K562 (cell line): ENCODE data around the gene SHISAL2A. TPM values are rescaled to one million over a fixed set of nuclear protein-coding genes. Genes with fewer than 3 reads are reported as not detected.

ENCODE experiments used
- BCOR ChIP-seq: fragments of 450-650 bp; IDR thresholded peaks from 2 replicates; pipeline ENCODE4 v1.6.1; 2016
- BDP1 ChIP-seq: IDR thresholded peaks from 3 replicates; pipeline ENCODE4 v1.6.1; 2011; ENCODE audit not compliant: insufficient read length, insufficient read depth
- BRD9 ChIP-seq: fragments of 450-650 bp; IDR thresholded peaks from 2 replicates; pipeline ENCODE4 v1.6.1; 2018; ENCODE audit warnings: low read depth; ENCODE audit not compliant: partially characterized antibody
- CBX3 ChIP-seq, 2 experiments: IDR thresholded peaks; 1 replicate in 1 of 2; 2 replicates in 1 of 2; pipeline ENCODE4 v1.6.1; 2012; ENCODE audit warnings: inconsistent platforms in 2 of 2, low read length in 2 of 2, borderline replicate concordance in 1 of 2, control low read depth in 1 of 2
- CCAR2 ChIP-seq: fragments of 200-400 bp; formaldehyde crosslinking; IDR thresholded peaks from 2 replicates; pipeline ENCODE4 v1.6.1; 2017; ENCODE audit warnings: mild to moderate bottlenecking, low read depth, low read length
- CHD4 ChIP-seq: fragments of 200-600 bp; sonication (generic); IDR thresholded peaks from 3 replicates; pipeline ENCODE4 v1.6.1; 2012; ENCODE audit warnings: low read depth, mild to moderate bottlenecking, mixed read lengths, low read length, inconsistent platforms; ENCODE audit not compliant: insufficient read depth, insufficient replicate concordance, poor library complexity, severe bottlenecking
- EGR1 ChIP-seq: fragments of 450-650 bp; conservative IDR thresholded peaks from 2 replicates; pipeline ENCODE4 v1.6.1; 2017; ENCODE audit warnings: mild to moderate bottlenecking
- ESRRA ChIP-seq: fragments of 450-650 bp; IDR thresholded peaks from 2 replicates; pipeline ENCODE4 v1.6.1; 2014; ENCODE audit warnings: low read depth, mild to moderate bottlenecking, moderate library complexity, borderline replicate concordance
- ETV5 ChIP-seq: sonication (generic); formaldehyde crosslinking; IDR thresholded peaks from 2 replicates; pipeline ENCODE4 v1.4.0; 2020; ENCODE audit warnings: low read depth, mild to moderate bottlenecking, missing genetic modification reagents
- HDAC1 ChIP-seq, 2 experiments: fragments of 450-650 bp; IDR thresholded peaks; 2 replicates each; pipeline ENCODE4 v1.6.1; 2016 to 2017; ENCODE audit warnings: inconsistent platforms in 1 of 2, mild to moderate bottlenecking in 1 of 2, moderate library complexity in 1 of 2
- HDAC2 ChIP-seq: fragments of 450-650 bp; IDR thresholded peaks from 2 replicates; pipeline ENCODE4 v1.6.1; 2016; ENCODE audit warnings: mild to moderate bottlenecking
- HNRNPL ChIP-seq: fragments of 200-400 bp; formaldehyde crosslinking; IDR thresholded peaks from 2 replicates; pipeline ENCODE4 v1.6.1; 2017; ENCODE audit warnings: low read depth, mild to moderate bottlenecking, low read length
- NCOA2 ChIP-seq, 2 experiments: fragments of 450-650 bp; IDR thresholded peaks; 2 replicates each; pipeline ENCODE4 v1.6.1; 2018; ENCODE audit warnings: mild to moderate bottlenecking in 2 of 2, moderate library complexity in 1 of 2; ENCODE audit not compliant: partially characterized antibody in 2 of 2
- NR2C2 ChIP-seq, 2 experiments: fragments of 200-800 bp in 1 of 2; sonication (Bioruptor generic) in 1 of 2; sonication (generic) in 1 of 2; formaldehyde crosslinking in 1 of 2; IDR thresholded peaks; 2 replicates each; pipeline versions ENCODE4 v1.6.1 to v1.8.0; 2016 to 2022; ENCODE audit warnings: mild to moderate bottlenecking in 1 of 2, missing compliant biosample characterization in 1 of 2, missing genetic modification characterization in 1 of 2, missing genetic modification reagents in 1 of 2
- RBBP5 ChIP-seq: fragments of 200-600 bp; sonication (generic); IDR thresholded peaks from 2 replicates; pipeline ENCODE4 v1.6.1; 2012; ENCODE audit warnings: borderline replicate concordance, mild to moderate bottlenecking, low read length, control low read depth, inconsistent platforms; ENCODE audit not compliant: insufficient read depth, poor library complexity, severe bottlenecking
- RCOR1 ChIP-seq, 2 experiments: IDR thresholded peaks; 2 replicates each; pipeline ENCODE4 v1.6.1; 2012; ENCODE audit warnings: low read depth in 2 of 2, low read length in 2 of 2, borderline replicate concordance in 1 of 2, improper control_type of control experiment in 1 of 2
- SMARCA5 ChIP-seq: fragments of 450-650 bp; IDR thresholded peaks from 2 replicates; pipeline ENCODE4 v1.6.1; 2016
- ZNF384 ChIP-seq: IDR thresholded peaks from 2 replicates; pipeline ENCODE4 v1.6.1; 2012; ENCODE audit warnings: low read depth, low read length, improper control_type of control experiment
- polyA plus RNA-seq, 8 experiments: library from polyadenylated mRNA; depleted of rRNA in 4 of 8; stranded (reverse) in 5 of 8; unstranded in 3 of 8; fragments of >200 nt; fragmentation: Nextera tagmentation in 2 of 8; fragmentation: Illumina TruSeq in 1 of 8; extraction: Ambion mirVana in 2 of 8; extraction: Trizol in 1 of 8; gene quantifications; 2 replicates each; pipeline versions ENCODE4 v1.2.1 to v1.2.3, GENCODE V29; 2011 to 2014; ENCODE audit warnings: inconsistent platforms in 1 of 8, missing spikeins in 1 of 8
- total RNA-seq, 7 experiments: library from RNA; depleted of rRNA in 6 of 7; stranded (reverse); fragments of >200 nt in 6 of 7; fragmentation: Illumina TruSeq in 2 of 7; extraction: Trizol in 2 of 7; gene quantifications; 2 replicates each; pipeline versions ENCODE4 v1.2.1 to v1.2.3, GENCODE V29; 2011 to 2021; ENCODE audit warnings: low replicate concordance in 1 of 7
- TF ChIP-seq, protein P1 (sequence below), 2 experiments: fragments of 450-650 bp; IDR thresholded peaks; 2 replicates each; pipeline ENCODE4 v1.6.1; 2016; ENCODE audit warnings: mild to moderate bottlenecking in 2 of 2, borderline replicate concordance in 1 of 2, low read depth in 1 of 2, moderate library complexity in 1 of 2
- TF ChIP-seq, protein P2 (sequence below): fragments of 450-650 bp; IDR thresholded peaks from 2 replicates; pipeline ENCODE4 v1.6.1; 2016; ENCODE audit warnings: antibody characterized with exemption

SHISAL2A gene
- total and polyA plus RNA-seq, 9 of the 15 experiments (the other 6 are each of a cell fraction or from before 2014, with no cell fraction given) = 0.11 TPM; not detected in 8

DNA sequence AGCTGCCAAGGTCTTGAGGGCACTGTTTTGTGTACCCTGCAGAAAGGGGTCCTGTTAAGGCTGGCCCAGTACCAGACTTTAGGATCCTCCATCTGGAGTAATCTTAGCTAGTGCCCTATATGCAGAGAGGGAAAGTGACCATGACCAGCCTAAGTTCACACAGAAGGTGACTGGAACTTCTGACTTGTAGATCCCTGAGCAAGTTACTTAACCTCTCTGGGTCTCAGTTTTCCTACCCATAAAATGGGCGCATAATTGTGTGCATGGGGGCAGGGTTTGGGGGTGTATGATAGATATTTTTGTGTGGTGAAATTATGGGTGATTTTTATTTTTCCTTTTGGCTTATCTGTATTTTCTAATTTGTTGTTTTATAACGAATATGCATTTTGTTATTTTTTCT is 3.3 kb upstream of the SHISAL2A start (continued):
- TF ChIP-seq, protein P1, sequence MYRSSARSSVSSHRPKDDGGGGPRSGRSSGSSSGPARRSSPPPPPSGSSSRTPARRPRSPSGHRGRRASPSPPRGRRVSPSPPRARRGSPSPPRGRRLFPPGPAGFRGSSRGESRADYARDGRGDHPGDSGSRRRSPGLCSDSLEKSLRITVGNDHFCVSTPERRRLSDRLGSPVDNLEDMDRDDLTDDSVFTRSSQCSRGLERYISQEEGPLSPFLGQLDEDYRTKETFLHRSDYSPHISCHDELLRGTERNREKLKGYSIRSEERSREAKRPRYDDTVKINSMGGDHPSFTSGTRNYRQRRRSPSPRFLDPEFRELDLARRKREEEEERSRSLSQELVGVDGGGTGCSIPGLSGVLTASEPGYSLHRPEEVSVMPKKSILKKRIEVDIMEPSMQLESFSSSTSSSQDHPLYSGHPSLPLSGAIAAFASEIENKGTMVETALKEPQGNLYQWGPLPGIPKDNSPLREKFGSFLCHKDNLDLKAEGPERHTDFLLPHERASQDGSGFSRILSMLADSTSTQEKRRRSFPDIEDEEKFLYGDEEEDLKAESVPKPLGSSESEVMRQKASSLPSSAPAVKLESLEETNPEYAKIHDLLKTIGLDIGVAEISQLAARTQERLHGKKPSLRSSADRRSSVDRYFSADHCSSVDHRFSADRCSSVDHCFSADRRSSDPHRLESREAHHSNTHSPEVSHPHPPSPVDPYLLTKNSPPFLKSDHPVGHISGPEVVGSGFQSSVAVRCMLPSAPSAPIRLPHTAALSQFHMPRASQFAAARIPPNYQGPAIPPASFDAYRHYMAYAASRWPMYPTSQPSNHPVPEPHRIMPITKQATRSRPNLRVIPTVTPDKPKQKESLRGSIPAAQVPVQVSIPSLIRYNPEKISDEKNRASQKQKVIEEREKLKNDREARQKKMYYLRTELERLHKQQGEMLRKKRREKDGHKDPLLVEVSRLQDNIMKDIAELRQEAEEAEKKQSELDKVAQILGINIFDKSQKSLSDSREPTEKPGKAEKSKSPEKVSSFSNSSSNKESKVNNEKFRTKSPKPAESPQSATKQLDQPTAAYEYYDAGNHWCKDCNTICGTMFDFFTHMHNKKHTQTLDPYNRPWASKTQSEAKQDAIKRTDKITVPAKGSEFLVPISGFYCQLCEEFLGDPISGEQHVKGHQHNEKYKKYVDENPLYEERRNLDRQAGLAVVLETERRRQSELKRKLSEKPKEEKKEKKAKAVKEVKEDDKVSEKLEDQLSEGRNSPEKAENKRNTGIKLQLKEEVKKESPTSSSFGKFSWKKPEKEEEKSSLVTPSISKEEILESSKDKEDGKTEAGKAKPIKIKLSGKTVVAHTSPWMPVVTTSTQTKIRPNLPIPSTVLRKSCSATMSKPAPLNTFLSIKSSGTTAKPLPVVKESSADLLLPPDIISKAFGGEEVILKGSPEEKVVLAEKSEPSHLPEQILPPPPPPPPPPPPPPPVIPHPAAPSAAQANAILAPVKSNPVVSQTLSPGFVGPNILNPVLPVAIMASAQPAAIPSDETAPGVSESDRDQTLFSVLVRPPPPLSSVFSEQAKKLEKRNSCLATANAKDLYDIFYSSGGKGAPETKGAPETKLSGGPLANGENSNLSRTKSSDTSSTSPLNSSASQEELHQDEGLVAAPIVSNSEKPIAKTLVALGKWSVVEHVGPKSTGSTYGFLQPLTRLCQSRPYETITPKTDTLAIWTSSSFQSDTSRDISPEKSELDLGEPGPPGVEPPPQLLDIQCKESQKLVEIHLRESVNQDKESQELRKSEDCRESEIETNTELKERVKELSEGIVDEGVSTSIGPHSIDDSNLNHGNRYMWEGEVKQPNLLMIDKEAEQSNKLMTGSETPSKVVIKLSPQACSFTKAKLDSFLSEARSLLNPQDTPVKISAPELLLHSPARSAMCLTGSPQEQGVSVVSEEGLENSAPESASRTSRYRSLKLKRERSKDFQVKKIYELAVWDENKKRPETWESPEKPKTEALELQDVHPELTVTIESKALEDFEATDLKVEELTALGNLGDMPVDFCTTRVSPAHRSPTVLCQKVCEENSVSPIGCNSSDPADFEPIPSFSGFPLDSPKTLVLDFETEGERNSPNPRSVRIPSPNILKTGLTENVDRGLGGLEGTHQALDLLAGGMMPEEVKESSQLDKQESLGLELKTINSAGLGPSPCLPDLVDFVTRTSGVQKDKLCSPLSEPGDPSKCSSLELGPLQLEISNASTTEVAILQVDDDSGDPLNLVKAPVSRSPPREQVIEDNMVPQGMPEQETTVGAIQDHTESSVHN (IDR thresholded peaks at IDR 0.05; ENCODE audit: borderline replicate concordance in 1 of 2, low read depth in 1 of 2) = no peak
- peak; percentile 97 for TF ChIP-seq SMARCA5
- TF ChIP-seq RBBP5 = no peak
- peak; percentile 99 for TF ChIP-seq BCOR
- no peak for TF ChIP-seq EGR1
- TF ChIP-seq CBX3 (IDR thresholded peaks at IDR 0.05; ENCODE audit: borderline replicate concordance in 1 of 2, low read length in 2 of 2) = peak in 1 of 2 experiments; percentile 27; a peak in 1 of 3 replicates
- TF ChIP-seq ESRRA = peak; percentile 58; the same call in 1 of the 2 replicates
- TF ChIP-seq NCOA2 (IDR thresholded peaks at IDR 0.05; ENCODE audit: partially characterized antibody in 2 of 2) = no peak
- no peak for TF ChIP-seq BRD9
- no peak for TF ChIP-seq ETV5
- no peak for TF ChIP-seq HNRNPL
- no peak for TF ChIP-seq NR2C2 (CRISPR knock-in tag; IDR thresholded peaks at IDR 0.05)
- TF ChIP-seq NR2C2 (tag; IDR thresholded peaks at IDR 0.05) = no peak
- peak; percentile 42 to 91; a peak in 3 of 4 replicates for TF ChIP-seq RCOR1 (IDR thresholded peaks at IDR 0.05; ENCODE audit: borderline replicate concordance in 1 of 2, low read depth in 2 of 2, low read length in 2 of 2)
- TF ChIP-seq CCAR2 = no peak
- TF ChIP-seq, protein P2, sequence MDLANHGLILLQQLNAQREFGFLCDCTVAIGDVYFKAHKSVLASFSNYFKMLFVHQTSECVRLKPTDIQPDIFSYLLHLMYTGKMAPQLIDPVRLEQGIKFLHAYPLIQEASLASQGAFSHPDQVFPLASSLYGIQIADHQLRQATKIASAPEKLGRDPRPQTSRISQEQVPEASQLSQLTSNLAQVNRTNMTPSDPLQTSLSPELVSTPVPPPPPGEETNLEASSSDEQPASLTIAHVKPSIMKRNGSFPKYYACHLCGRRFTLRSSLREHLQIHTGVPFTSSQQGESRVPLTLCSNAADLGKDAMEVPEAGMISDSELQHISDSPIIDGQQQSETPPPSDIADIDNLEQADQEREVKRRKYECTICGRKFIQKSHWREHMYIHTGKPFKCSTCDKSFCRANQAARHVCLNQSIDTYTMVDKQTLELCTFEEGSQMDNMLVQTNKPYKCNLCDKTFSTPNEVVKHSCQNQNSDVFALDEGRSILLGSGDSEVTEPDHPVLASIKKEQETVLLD = no peak
- peak in 1 of 2 experiments; percentile 48; a peak in 1 of 4 replicates for TF ChIP-seq HDAC1 (IDR thresholded peaks at IDR 0.05)
- TF ChIP-seq CHD4 = peak; percentile 95
- peak; percentile 92 for TF ChIP-seq HDAC2
- no peak for TF ChIP-seq BDP1
- no peak for TF ChIP-seq ZNF384
